Stimulated activated CD4-positive, alpha-beta T cell treated with anti-CD3 and anti-CD28 coated beads, TNF-alpha, amount 100 ng/mL, for 4 hours (primary cell): Measurements from ENCODE around the gene RIC8B.

Experiments
- DNase-seq, 3 experiments: peaks; one replicate each; pipeline ENCODE4 v3.0.0-alpha.2; 2020; ENCODE audit warnings: low read depth in 3 of 3

RIC8B gene

DNA sequence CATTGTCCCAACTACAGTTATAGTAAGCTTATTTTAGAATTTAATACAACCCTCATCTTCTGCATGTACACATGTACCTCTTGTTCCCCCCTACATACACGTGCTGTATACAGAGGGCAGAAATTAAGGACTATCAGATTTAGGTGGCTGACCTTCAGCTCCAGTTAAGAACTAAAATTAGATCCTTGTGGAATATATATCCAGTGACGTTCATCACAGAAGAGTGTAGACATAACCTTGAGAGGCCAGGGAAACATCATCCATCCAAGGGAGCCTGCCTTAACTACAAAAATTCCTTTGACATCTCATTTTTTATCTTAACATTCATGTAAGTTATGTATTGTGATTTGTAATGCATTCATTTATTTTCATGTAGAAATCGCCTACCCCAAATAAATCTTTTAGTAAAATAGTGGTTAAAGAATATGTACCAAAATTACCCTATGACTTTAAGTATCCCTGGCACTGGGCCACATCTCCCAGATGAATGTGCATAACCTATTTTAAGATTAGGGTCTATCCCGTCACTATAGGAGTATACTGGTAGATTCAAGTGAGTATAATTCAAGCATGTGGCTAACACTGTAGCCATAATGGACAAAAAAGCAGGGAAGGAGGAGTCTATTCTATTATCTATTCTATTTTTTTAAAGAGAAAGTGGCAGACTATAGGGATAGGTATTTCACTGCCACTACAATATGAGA is 27.5 kb downstream of the RIC8B start:
- DNase-seq, result no peak

DNA sequence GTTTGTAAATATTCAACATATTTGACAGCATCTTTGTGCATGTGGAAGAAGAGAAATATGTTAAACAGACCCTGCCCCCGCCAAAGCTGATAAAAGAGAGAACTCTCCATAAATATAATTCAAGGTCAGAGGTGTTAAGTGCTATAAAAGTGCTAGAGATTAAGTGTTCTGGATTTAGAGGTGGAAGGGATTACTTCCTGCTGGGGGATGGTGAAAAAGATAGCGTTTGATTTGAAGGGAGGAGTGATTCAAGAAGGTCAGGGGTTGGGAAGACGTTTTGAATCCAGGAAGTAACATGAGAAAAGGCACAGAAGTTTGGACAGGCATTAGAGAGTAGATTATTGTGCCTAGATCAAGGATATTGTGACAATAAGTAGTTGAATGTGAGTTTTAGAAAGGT is 30.2 kb downstream of the RIC8B start:
- DNase-seq, result no peak

DNA sequence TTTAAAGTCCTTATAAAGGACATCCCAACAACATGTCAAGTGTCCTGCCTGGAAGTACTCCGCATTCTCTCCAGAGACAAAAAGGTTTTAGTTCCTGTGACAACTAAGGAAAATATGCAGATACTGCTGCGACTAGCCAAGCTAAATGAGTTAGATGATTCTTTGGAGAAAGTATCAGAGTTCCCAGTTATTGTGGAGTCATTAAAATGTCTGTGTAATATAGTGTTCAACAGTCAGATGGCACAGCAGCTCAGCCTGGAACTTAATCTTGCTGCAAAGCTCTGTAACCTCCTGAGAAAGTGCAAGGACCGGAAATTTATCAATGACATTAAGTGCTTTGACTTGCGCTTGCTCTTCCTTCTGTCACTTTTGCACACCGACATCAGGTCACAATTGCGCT is 40.2 kb downstream of the RIC8B start:
- no peak for DNase-seq

DNA sequence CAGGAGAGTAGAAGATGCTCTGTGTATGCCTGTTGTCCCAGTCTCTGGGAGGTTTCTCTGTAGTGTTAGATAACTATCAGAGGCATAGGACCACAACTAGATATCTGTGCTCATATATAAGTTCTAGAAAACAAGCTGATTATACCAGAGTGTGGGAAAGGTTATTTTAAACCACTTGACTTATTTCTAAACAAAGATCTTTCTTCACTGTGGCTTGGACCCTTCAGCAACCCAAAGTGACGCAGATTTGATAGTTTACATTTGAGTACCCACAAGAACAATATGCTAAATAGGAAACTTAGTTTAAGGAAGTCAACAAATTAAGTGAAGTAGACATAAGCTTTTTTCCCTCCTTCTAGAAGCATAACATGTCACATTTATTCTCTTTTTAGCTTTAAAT is 41.3 kb downstream of the RIC8B start:
- DNase-seq, result no peak

DNA sequence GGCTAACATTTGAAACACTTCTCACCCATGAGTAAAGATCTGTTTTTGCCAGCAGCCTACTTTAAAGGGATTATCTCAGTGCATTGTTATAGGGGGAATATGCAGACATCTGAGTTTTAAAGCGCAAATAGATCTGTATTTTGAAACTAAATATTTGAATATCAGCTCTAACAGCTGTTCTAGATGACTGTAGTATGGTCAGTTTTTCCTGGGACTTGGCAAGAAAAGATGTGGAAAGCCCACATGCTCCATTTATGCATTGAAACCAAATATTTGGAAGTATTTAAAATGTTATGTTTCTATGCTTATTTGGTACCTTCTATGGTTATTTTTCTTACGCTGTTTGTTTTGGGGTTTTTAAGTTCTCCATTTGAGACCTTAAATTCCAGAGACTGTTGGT is 41.7 kb downstream of the RIC8B start:
- no peak for DNase-seq

DNA sequence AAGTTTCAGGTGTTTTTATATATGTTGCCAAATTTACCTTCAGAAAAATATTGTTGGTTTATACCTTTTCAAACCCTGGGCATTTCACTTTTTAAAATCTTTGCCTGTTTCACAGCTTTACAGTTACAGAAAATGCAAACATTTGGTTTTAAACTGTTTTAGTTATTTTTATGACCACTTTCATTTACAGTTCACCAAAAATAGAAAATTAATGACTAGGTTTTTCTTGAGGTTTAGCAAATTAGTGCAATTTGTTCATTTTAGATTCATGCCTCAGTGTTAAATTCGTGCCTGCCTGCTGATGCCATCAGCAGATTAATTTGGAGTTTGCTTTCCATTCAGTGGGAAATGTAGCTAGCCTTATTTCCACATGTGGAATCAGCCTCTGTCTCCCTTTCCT is 45.5 kb downstream of the RIC8B start:
- no peak for DNase-seq

DNA sequence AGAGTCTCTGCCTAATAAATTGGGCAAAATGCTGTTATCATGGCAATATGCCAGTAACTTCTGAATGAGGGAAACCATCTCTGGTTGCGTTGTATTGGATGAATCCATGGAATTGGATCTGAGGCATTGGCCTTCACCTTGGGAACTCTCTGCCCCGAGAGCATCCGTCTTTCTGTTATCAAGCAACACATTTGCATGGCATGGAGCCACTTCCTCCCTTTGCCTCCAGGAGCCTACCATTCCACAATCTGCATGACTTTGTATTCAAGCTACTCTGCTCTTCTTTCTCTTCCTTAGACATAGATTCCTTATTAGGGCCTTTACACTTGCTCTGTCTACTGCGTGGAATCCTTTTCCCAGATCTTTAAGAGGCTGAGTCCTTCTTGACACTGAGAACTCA is 57.2 kb downstream of the RIC8B start:
- no peak for DNase-seq

DNA sequence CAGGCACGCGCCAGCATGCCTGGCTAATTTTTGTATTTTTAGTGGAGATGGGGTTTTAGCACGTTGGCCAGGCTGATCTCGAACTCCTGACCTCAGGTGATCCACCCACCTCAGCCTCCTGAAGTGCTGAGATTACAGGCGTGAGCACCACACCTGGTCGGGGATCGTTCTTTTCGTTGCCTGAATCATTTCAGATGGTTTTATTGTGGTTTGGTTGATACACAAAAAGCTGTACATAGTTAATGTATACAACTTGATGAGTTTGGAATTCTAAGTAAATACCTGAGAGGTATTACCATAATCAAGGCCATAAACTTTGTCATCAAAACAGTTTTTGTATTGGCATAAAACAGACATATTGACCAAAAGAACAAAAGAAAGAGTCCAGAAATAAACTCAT is 63.3 kb downstream of the RIC8B start:
- DNase-seq, result no peak

DNA sequence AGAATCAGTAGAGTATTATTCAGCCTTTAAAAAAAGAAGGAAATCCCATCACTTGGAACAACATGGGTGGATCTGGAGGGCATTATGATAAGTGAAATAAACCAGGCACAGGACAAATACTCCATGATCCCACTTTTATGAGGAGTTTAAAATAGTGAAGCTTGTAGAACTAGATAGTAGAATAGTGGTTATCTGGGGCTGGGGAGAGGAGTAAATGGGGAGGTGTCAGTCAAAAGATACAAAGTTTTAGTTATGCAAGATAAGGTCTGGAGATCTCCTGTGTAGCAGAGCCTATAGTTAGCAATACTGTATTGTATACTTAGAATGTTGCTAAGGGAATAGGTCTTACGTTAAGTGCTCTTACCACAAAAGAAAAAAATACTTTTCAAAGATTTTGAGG is 64.9 kb downstream of the RIC8B start:
- DNase-seq, result no peak

DNA sequence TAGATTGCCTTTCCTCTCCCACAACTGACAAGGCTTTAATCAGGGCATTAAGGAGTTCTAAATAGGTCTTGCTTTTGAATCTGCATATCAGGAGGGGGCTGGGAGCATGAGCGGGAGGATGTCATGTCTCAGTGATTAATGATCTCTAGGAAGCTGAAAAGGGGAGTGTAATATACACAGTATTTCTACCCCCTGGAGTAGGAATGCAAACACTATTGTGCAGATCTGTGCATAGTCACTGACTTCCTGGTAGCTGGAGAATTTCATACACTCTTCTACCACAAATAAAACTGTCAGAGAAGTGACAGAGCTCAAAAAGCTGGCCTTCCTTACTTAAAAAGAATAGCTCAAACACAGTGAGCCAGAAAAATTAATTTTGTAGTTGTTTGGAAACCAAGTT is 65.8 kb downstream of the RIC8B start:
- DNase-seq, result no peak

DNA sequence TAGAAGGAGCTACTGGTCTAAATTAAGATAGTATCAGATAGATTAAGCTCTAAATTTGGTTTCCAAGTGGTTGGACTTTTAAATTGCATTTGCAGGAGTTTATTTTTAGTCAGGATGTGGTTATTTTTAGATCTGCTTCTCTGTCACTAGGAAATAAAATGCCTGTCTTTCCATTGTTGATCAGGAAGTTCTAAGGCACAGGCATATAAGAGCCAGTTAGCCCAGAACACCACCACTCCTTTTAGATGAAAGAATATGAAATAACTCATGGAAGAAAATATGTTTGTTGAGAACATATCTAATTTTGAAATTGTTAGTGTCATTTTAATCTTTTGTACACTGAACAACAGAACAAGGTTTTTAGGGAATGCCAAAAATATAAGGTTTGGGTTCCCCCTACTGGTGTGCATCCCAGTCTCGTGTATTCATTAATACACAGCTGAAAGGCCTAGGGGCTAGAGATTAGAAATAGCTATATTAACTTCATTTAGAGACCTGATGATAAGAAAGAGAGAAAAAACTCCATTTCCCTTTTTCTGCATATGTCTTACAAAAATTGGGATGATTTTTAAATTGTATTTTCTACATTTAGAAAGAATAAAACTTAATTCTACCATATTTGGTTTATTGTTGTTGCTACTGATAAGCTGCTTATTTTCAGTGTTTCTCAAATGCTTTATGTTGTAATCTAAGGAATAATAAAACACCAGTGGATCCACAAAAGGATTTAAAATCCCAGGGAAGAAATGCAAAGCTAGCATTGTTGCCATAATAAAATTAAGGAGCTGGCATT is 67.2 kb downstream of the RIC8B start:
- no peak for DNase-seq

DNA sequence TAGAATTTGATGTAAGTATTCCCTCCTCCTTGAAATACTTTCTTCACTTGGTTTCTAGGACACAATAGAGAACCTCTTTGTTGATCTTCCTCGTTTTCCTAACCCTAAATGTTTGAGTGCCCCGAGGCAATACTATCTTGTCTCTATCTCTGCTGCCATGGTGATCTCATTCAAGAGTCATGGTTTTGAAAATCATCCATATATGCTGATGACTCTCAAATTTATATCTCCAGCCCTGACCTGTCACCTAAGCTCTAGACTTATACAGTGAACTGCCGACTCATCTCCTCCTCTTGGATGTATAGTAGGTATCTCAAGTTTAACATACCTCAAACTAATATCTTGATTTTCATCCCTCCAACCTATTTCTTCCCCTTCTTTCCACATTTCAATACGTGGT is 71.4 kb downstream of the RIC8B start:
- DNase-seq, result no peak

DNA sequence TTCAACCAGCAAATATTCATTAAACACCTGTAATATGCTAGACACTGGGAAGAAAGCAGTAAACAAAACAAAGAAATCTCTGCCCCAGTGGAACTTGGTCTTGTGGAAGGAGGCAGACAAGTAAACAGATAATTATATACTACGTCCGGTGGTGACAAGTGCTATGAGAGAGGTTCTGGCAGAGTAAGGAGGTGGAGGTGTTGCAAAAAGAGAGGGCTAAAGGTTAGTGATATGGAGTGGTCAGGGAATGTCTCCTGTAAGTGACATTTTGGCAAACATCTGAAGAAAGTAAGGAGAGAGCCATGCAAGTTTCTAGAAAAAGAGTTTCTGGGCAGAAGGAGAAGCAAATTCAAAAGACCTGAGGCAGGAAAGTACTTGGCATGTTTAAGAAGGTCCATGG is 73.4 kb downstream of the RIC8B start:
- DNase-seq, result no peak

DNA sequence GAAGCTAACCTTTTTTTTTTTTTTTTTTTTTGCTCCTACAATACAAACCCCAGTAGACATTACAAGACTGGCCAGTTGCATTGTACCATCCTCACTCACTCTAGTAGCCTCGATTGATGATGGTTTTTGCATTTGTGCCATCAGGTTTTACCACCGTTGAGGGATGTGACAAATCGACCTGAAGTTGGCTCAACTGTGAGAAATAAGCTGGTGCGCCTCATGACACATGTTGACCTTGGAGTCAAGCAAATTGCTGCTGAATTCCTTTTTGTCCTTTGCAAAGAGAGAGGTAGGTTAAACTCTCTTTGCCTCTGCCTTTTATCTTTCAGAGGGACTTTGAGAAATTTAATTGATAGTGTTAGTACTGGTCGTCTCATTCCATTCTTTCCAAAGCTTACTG is 76.8 kb downstream of the RIC8B start:
- no peak for DNase-seq

DNA sequence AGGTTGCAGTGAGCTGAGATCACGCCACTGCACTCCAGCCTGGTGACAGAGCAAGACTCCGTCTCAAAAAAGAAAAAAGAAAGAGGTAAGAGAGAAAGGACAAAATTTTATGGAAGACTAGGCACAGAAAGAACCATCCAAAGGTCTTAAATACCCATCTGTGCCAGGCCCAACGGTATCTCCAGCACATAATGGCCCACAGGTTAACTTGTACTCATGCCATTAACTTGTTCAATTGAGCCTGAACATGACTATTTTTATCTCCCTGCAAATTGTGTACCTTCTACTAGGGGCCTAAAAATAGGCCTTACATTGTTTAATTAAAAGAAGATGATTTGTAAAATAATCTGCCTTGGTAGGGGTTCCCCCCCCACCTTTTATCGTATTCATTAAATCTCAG is 80.2 kb downstream of the RIC8B start:
- no peak for DNase-seq

DNA sequence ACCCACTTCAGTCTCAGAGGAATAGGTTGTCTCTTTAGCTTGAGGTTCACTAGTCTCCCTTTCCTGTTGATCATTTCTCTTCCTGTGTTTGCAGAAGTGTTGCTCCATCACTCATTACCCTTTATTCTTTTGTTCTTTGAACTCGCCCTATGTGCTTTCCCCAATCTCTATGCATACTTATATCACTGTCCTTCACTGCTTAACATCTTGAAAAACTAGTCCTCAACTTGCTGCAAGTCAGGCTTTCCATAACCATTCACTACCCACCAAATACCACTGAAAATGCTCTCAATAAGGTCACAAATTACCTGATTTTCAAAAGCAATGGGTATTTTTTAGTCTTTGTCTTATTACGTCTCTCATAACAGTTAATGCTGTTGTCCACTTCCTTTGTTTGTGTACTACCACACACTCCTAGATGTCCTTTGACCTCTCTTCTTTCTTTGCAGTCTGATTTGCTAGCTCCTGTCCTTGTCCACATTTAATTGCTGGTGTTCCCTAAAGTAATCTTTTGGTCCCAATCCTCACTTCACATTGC is 80.8 kb downstream of the RIC8B start:
- DNase-seq, result no peak

DNA sequence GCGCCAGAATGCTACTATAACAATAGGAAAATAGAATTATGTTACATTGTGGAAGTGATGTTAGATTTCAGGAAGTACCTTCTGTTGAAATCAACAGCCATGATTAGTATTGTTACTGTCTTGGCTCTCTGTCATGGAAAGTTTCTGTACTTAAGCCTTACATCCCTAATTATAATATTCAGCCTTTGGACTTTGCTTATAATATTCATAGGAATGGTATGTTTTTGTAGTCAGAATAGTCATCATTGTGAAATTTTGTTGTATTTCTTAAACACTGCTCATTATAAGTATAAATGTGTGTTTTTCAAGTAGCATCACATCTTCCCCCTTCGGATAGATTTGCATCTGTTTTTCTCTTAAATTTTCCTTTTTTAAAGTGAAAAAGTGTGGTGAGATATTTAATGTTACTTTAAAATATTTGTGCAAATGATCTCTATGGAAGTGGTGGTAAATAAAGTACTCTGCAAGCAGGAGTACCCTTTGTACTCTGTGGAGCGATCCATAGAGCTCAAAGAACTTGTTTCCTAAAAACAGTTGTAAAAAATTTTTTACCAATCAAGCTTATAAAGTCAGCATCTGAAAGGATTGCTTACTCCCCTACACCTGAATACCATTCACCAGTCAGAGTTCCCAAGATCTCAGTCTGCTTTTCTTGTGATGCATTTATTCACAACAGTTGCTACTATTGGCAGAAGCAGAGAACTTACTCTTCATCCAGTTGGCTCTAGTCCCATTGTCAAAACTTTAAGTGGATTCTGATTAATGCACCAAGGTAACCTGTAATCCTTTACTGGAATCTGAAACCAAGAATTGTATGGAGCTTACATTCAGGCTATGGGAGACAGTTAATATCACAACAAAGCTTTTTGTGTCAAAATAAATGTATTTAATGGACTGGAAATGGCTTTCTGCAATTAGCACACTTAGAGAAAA is 87.8 kb downstream of the RIC8B start:
- DNase-seq, result no peak

DNA sequence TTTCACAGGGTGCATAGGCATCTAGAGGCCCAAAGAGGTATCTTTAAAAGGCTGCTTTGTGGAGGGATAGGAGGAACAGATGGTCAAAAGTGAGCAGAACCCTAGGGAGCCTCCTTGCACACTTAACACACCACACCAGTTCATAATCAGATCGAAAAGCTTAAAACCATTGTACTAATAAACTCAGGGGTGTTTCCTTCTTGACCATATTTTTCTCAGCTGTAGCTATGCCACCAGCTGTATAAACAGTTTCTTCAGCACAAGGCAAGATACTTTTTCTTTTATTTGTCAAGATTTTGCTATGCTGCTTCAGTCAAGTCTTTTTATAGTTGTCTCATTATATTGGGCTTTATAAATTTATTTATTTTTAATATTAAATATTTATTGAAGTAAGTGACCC is 88.7 kb downstream of the RIC8B start:
- no peak for DNase-seq

DNA sequence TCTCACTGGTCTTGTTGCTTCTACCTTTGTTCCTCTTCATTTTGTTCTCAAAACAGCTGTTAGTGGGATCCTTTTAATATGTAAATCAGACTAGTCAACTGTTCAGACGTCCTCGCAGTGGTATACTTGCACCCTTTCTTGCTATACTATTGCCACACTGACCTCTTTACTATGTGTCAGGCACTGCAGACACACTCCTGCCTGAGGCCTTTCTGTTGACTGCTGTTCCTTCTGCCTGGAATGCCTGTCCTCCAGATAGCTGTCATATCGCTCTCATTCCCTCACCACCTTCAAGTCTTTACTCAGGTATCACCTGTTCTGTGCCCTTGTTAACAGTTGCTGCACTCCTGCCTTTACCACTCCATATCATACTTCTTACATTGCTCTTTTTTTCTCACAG is 91.2 kb downstream of the RIC8B start:
- no peak for DNase-seq

DNA sequence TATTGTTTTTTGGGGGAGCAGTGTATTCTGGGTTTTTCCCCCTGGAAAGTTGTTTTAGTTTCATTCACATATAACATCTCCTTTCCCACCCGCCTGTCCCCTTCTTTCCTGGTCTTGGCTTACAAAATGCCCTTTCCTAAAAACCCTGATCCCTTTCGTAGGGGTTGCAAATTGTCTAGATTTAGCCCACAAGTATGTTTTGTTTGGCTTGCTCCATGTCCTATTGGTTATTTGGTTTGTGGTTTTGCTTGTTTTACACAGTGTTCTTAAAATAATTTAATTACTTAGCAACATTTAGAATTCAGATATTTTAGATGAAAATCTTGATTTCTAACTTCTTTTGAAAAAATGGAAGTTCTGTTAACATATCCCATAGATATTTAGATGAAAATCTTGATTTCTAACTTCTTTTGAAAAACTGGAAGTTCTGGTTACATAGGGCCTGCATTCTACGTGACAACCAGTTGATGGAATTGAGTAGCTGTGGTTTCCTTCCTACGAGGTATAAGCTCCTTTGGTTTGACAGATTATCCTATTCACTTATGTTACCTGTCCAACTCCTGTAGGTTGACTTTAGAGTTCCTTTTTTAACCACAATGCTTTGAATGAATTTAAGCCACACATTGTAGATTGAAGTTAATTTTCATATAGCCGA is 92.1 kb downstream of the RIC8B start:
- DNase-seq, result no peak

DNA sequence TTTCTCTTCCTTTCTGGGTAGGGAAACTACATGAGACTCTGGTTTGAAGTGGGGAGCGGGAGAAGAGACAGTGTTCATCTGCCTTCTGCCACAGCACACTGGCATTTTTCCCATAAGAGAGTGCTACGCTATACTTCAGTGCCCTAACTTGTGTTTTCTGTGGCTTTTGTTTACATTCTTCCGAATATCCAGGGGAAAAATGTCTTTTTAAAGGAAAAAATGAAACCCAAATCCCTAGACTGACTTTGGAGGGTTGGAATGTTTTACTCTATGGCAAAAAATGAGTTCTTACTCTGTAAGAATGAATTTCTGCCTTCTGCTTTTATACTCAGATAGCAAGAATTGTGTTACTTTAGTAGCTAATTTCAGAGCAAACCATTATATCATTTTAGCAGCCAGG is 93.2 kb downstream of the RIC8B start:
- no peak for DNase-seq
